Measurements from ENCODE around the gene CDS2. TPM values are rescaled to one million over a fixed set of nuclear protein-coding genes. Genes with fewer than 3 reads are reported as not detected.

CDS2 gene
- total and polyA plus RNA-seq, 2 of the 13 experiments (the other 11 are each of a cell fraction or from before 2014, with no cell fraction given), result 81.3 to 153 TPM

- TF ChIP-seq CEBPZ (IDR thresholded peaks at IDR 0.05; ENCODE audit: low read length), result no peak
- TF ChIP-seq U2AF1 (optimal IDR thresholded peaks at IDR 0.05; ENCODE audit: low read depth, low read length), result no peak
- peak; percentile 50; the same call in 1 of the 2 replicates for TF ChIP-seq ZNF597 (CRISPR knock-in tag; IDR thresholded peaks at IDR 0.05)
- TF ChIP-seq HIC2 (CRISPR knock-in tag; IDR thresholded peaks at IDR 0.05; ENCODE audit: low read depth), result peak; percentile 86; the same call in 1 of the 2 replicates
- TF ChIP-seq ZNF24 (IDR thresholded peaks at IDR 0.05), result 0 out of 2 replicates have a peak, but pooled peaks have one; percentile 35
- no peak for TF ChIP-seq SMAD9 (CRISPR knock-in tag; IDR thresholded peaks at IDR 0.05)
- peak; percentile 88 for TF ChIP-seq ZFP37 (CRISPR knock-in tag; IDR thresholded peaks at IDR 0.05; ENCODE audit: borderline replicate concordance)
- TF ChIP-seq ZFP90 (CRISPR knock-in tag; IDR thresholded peaks at IDR 0.05; ENCODE audit: borderline replicate concordance), result peak; percentile 76; the same call in 1 of the 2 replicates
- TF ChIP-seq PHF21A (CRISPR knock-in tag; IDR thresholded peaks at IDR 0.05), result peak; percentile 47; the same call in 1 of the 2 replicates
- TF ChIP-seq RNF2 (conservative IDR thresholded peaks at IDR 0.05; ENCODE audit: low read depth), result no peak; the same call in 1 of the 2 replicates
- peak; percentile 40; the same call in 1 of the 2 replicates for TF ChIP-seq TFE3 (CRISPR knock-in tag; IDR thresholded peaks at IDR 0.05)
- no peak for TF ChIP-seq ZNF276 (CRISPR knock-in tag; IDR thresholded peaks at IDR 0.05; ENCODE audit: low read depth)
- TF ChIP-seq TMF1 (CRISPR knock-in tag; IDR thresholded peaks at IDR 0.05; ENCODE audit: low read depth), result 0 out of 2 replicates have a peak, but pooled peaks have one; percentile 35
- TF ChIP-seq FOXP1 (IDR thresholded peaks at IDR 0.05), result no peak
- peak; percentile 67 for TF ChIP-seq FOXP1 (CRISPR knock-in tag; IDR thresholded peaks at IDR 0.05)
- TF ChIP-seq ZIK1 (CRISPR knock-in tag; IDR thresholded peaks at IDR 0.05; ENCODE audit: borderline replicate concordance, low read depth), result no peak
- TF ChIP-seq ZSCAN21 (CRISPR knock-in tag; IDR thresholded peaks at IDR 0.05; ENCODE audit: borderline replicate concordance), result no peak; the same call in none of the 2 replicates
- peak; percentile 55; the same call in 1 of the 2 replicates for TF ChIP-seq SMYD3 (CRISPR knock-in tag; IDR thresholded peaks at IDR 0.05)
- peak; percentile 93 for TF ChIP-seq CAMTA2 (CRISPR knock-in tag; IDR thresholded peaks at IDR 0.05; ENCODE audit: borderline replicate concordance)
These were observed 23.6 kb downstream of the CDS2 start (continued) for GRCh38 chr20:5150226-5151076.

Data from HepG2 (cell line).